ENCODE measurements around the gene CCDC196.

DNA sequence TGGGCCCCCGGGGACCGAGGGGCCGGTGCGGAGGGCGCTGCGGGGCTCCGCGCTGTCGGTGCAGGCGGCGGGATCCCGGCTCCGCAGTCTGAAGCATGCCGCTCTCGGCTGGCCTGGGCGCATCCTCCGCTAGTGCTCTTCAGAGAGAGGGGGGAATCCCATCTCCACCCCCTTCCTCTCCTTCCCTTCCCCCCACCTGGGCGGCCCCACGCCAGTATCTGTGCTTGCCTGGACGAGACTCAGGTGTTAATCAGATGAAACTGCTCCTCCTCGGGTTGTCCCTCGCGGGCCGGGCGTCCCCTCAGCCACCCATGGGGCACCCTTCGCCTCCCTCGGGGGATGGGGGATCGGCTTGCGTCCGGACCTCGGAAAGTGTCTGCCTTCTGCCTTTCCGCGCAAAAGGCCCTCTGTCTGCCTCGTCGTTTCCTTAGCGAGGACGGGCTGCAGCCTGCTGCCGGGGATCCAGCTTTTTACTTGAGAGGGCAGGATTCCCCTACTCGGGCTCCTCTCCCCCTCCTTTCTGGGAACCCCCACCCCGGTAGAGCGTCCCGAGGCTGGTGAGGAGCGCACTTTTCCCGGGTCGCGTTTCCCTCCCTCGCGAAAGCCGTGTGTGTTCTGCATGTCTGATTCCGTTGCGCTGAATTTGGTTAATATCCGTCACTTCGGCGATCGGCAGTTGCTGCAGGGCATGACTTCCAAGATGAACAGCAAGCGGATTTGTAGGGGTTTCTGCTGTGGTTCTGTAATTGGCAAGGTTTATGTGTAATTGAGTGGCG, 22.9 kb downstream of the CCDC196 start:
- TF ChIP-seq CTCF (IDR thresholded peaks at IDR 0.05) = no peak
- TF ChIP-seq POLR2A (IDR thresholded peaks at IDR 0.05) = no peak
